Stimulated activated effector memory CD8-positive, alpha-beta T cell treated with anti-CD3 and anti-CD28 coated beads, Interleukin-12 subunit alpha, Interleukin-12 subunit beta, amount 100 ng/mL, for 72 hours (primary cell): ENCODE measurements around the gene ARHGAP26.
"Not testable (repeated sequence)": the region's sequence is repeated elsewhere in the genome, so short reads cannot be mapped to it uniquely, and the experiment has no call there.

Source experiments
- ATAC-seq: fragments of 150-1000 bp; cut with Tn5 transposase; 2 replicates; pipeline ENCODE4 v1.10.0; 2021
- DNase-seq, 2 donors: peaks; one replicate each; pipeline ENCODE4 v3.0.0; 2021 to 2022; ENCODE audit warnings: low spot score in 2 of 2
- H3K27ac Mint-ChIP-seq: one replicate; pipeline ENCODE4 v1.8.0; 2022; ENCODE audit warnings: mild to moderate bottlenecking, mixed read lengths
- H3K36me3 Mint-ChIP-seq: one replicate; pipeline ENCODE4 v1.8.0; 2022; ENCODE audit warnings: mild to moderate bottlenecking, mixed read lengths
- H3K4me1 Mint-ChIP-seq: one replicate; pipeline ENCODE4 v1.8.0; 2022; ENCODE audit warnings: mixed read lengths
- H3K4me3 Mint-ChIP-seq: one replicate; pipeline ENCODE4 v1.8.0; 2022; ENCODE audit warnings: mild to moderate bottlenecking, mixed read lengths
- H3K9me3 Mint-ChIP-seq: one replicate; pipeline ENCODE4 v1.8.0; 2022; ENCODE audit warnings: mixed read lengths

ARHGAP26 gene

DNA sequence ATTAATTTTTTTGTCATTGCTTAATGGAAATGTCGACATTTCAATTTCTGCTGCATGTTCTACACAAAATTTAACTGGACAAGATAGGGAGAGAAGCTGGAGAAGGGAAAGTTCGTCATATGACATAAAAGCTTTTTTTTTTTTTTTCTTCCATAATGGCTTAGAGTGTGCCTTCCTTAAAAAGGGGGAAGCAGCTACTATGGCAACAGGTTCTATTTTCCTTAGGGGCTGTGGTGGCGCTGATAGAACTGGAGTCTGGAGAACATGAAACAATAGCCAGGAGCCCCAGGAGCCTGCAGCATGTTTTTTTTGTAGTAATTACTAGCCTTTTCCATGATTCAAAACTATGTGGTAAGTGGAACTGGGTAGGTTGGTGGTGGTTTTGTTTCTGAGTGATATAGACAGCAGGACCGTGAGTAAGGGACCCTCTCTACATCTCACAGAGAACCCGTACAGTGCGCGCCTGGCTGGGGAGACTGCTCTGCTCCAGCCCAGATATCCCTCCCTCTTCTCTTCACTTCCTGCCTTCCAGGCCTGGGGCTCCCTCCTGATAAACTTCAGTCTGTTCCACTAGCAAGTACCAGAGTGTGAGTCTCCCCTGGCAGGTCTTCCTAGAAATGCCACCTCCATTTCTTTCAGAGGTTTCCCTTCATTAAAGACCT, 331.7 kb downstream of the ARHGAP26 start:
- peak overlapping the region; percentile 84 for H3K27ac Mint-ChIP-seq
- H3K9me3 Mint-ChIP-seq, result no peaks in the 10 kb centered on the region
- H3K36me3 Mint-ChIP-seq, result peaks cover 20% of the 10 kb centered on the region
- peak in 1 of 2 donors; percentile 19 for DNase-seq
- peak overlapping the region; percentile 37 for H3K4me3 Mint-ChIP-seq
- peaks cover 50% of the 10 kb centered on the region for H3K4me1 Mint-ChIP-seq
- ATAC-seq, result peak; percentile 96

DNA sequence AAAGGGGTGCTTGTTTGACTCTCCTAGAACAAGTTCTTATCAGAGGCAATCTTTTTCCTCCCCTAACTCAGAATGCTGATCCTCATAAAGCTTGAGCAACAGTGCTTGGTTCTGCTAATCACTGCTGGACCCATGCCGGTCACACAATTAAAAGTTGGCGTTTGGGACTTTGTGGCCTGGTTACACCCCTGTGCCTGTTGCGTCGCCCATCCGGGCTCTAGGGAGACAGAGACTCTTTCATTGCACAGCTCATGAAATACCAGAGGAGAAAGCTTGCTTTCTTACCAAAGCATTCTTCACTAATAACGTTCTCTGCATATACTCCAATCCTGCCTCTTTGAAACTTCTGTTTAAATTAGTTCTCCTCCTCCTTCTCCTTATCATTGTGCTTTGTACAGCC, 332.2 kb downstream of the ARHGAP26 start:
- Mint-ChIP-seq H3K36me3 (peaks cover 18% of the 10 kb centered on the region), H3K9me3 (no peaks in the 10 kb centered on the region), H3K27ac (peak overlapping the region; percentile 84), H3K4me3 (peak overlapping the region; percentile 37), H3K4me1 (peaks cover 50% of the 10 kb centered on the region)
- no peak for ATAC-seq
- DNase-seq, result no peak

DNA sequence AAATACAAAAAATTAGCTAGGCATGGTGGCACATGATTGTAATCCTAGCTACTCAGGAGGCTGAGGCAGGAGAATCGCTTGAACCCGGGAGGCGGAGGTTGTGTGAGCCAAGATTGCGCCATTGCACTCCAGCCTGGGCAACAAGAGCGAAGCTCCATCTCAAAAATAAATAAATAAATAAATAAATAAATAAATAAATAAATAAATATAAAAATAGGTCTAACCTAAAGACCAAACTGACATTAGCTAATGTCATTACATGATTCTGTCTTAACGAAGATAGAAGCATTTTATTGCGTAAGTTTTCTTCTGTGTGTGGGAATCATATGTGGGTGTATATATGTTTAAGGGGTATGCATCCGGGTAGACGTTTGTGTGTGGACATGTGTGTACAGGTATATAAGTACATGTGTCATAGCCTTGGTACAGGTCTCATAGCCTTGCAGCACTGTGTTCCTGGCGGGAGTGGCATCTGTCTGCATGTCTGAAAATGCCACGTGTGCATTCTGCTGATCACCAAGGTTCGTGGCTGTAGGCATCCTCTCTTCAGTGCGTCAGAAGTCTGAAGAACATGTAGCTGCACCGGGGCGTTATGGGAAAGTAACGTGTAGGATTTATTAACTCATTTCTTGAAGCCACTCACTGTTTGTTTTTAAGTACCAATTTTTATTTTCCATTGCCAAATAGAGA, 335.2 kb downstream of the ARHGAP26 start:
- Mint-ChIP-seq H3K9me3 (no peaks in the 10 kb centered on the region), H3K27ac (peak overlapping the region; percentile 5), H3K36me3 (peaks cover 15% of the 10 kb centered on the region), H3K4me3 (no peak overlapping the region), H3K4me1 (peaks cover 56% of the 10 kb centered on the region)
- DNase-seq, result no peak
- peak; percentile 51 for ATAC-seq

DNA sequence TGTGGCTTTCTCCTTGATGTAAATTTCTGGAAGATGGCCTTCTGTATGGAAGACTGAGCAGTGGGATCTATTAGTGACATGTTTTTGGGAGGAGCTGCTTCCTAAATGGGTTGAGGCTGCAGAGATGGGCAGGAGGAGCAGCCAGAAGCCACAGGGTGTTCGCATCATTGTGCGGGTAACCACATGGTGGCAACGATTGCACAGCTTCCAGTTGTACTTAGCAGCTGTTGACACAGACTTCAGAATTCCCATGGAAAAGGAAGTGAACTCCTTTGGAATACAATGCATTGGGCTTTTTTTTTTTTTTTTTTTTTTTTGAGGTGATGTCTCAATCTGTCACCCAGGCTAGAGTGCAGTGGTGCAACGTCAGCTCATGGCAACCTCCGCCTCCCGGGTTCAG, 336.0 kb downstream of the ARHGAP26 start:
- Mint-ChIP-seq H3K4me3 (no peak overlapping the region), H3K4me1 (peaks cover 48% of the 10 kb centered on the region), H3K27ac (peak overlapping the region; percentile 5), H3K9me3 (no peaks in the 10 kb centered on the region), H3K36me3 (peaks cover 15% of the 10 kb centered on the region)
- ATAC-seq (no peak), DNase-seq (no peak)

DNA sequence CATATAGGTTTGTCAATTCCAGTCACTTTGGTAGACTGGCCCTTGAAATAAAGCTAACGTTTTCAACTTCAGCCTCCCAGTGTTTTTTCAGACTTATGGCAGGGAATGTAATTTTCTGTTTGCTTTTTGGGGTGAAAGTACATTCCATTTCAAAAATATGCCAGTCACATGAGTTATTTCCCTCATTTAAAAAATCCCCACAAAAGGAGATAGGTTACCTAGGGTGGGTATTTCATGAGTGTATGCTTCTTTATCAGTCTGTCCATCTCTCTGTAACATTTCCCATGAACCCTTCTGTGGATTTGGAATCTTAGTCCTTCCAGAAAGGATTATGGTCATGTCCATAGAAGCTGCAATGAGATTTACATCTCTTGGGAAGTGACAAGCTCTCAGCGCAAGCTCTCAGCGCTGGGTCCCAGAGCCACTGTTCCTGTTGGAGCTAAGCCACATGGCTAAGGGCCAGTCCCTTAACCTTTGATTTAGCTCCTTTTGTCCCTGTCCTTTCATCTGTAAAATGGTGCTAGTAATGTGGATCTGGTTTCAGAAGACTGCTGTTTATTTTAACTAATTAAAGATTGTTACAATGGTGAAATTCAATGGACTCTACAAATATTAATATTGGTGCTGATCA, 338.4 kb downstream of the ARHGAP26 start:
- no peaks in the 10 kb centered on the region for H3K9me3 Mint-ChIP-seq
- H3K4me3 Mint-ChIP-seq, result no peak overlapping the region
- H3K4me1 Mint-ChIP-seq, result peaks cover 31% of the 10 kb centered on the region
- ATAC-seq (no peak), DNase-seq (no peak)
- peaks cover 6% of the 10 kb centered on the region for H3K36me3 Mint-ChIP-seq
- H3K27ac Mint-ChIP-seq, result no peak overlapping the region

DNA sequence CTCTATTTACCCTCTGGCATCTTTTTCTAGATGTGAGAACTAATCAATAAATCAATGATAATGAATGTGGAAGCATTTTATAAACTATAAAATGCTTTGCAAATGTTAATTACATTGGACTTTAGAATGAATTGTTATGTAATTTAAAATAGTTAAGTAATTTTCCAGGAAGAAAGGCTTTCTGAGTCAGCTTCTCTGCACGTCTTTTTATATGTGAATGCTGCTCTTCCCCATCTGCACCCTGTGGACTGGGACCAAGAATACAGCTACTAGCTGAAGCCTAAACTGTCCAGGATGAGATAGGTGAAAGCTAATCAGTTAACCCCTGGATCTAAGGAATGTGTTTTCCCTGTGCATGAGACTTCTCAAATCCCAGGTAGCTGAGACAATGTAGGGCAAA, 340.4 kb downstream of the ARHGAP26 start:
- ATAC-seq, result no peak
- H3K9me3 Mint-ChIP-seq, result no peaks in the 10 kb centered on the region
- no peak overlapping the region for H3K27ac Mint-ChIP-seq
- no peak for DNase-seq
- H3K4me3 Mint-ChIP-seq, result no peak overlapping the region
- H3K4me1 Mint-ChIP-seq, result peaks cover 46% of the 10 kb centered on the region
- H3K36me3 Mint-ChIP-seq, result peaks cover 6% of the 10 kb centered on the region

DNA sequence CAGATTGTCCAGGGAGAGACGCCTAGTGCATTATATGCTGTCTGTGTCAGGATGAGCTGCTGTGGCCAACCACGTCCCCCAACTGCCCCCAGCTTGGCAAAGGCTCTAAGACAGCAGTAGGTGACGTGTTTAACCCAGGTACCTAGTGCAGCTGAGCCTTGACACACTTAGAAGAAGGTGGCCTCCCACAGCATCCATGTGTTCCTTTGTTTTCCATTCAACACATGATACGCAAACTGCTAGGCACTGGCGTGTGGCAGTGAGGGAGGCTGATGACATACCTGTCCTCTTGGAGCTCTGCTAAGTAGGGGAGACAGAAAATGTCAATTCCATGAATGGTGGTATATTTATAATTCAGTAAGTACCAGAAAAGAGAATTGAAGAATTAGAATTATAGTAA, 341.6 kb downstream of the ARHGAP26 start:
- Mint-ChIP-seq H3K4me1 (peaks cover 41% of the 10 kb centered on the region), H3K9me3 (no peaks in the 10 kb centered on the region), H3K4me3 (no peak overlapping the region), H3K27ac (no peak overlapping the region), H3K36me3 (peaks cover 2% of the 10 kb centered on the region)
- no peak for DNase-seq
- no peak for ATAC-seq

DNA sequence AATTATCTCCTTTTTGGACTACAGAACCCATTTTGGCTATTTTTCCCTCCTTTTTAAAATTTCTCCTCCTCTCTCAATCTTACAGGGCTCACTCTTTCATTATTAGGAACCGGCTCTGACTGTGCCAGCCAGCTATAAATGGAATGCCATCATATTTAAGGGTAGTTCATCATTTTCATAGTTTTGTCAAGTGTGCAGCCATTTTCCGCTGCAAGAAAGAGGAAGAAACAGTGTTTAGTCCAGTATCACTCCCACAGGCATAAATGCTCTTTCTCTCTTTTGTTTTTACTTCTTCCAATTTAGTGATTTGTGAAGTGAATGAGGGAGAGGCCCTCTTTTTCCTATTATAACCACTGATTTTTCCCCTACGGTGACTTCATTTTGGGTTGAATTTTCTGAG, 343.3 kb downstream of the ARHGAP26 start:
- H3K4me3 Mint-ChIP-seq, result no peak overlapping the region
- no peaks in the 10 kb centered on the region for H3K9me3 Mint-ChIP-seq
- no peaks in the 10 kb centered on the region for H3K36me3 Mint-ChIP-seq
- DNase-seq, result no peak
- no peak for ATAC-seq
- peaks cover 49% of the 10 kb centered on the region for H3K4me1 Mint-ChIP-seq
- peak overlapping the region; percentile 32 for H3K27ac Mint-ChIP-seq

DNA sequence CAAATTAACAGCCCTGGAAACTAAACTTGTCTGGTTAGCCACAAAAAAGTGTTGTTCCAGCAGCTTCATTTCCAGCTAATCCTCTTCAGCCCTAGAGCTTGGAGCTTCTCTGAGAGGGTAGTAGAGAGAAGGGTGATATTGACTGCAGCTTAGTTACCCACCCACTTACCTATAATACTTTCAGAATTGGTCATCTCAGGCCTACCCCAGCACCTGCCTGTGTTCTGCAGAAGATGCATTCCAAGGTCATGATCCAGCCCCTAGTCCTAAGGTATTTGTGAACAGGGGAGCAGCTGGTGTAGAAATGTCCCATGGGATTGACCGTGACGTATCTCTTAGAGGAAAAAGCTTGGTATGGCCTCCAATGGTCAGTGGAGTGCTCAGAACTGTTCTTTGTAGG, 344.3 kb downstream of the ARHGAP26 start:
- H3K4me1 Mint-ChIP-seq, result peaks cover 54% of the 10 kb centered on the region

DNA sequence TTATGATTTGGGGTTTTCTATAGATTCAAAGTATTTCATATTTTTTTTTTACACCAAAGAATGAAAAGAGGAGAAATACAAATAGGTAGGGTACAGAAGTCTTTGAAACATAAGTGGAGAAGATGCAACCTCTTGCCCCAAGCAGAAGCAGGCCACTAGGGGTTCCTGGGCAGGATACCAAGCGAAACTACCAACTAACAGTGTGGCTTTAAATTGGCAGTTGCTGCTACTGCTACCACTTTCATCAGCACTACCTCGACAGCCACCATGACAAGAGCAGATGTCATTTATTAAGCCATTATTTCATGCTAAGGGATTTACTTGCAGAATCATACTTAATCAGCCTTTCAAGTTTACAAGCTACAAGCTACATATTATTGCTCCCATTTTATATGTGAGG, 345.2 kb downstream of the ARHGAP26 start:
- H3K4me3 Mint-ChIP-seq, result no peak overlapping the region
- DNase-seq (peak in 1 of 2 donors; percentile 6), ATAC-seq (no peak)
- peaks cover 55% of the 10 kb centered on the region for H3K4me1 Mint-ChIP-seq
- H3K27ac Mint-ChIP-seq, result no peak overlapping the region
- no peaks in the 10 kb centered on the region for H3K9me3 Mint-ChIP-seq
- H3K36me3 Mint-ChIP-seq, result no peaks in the 10 kb centered on the region

More for the DNA sequence above, 344.3 kb downstream of the ARHGAP26 start:
- no peaks in the 10 kb centered on the region for H3K36me3 Mint-ChIP-seq
- DNase-seq (no peak), ATAC-seq (no peak)
- H3K9me3 Mint-ChIP-seq, result no peaks in the 10 kb centered on the region
- no peak overlapping the region for H3K27ac Mint-ChIP-seq
- no peak overlapping the region for H3K4me3 Mint-ChIP-seq

DNA sequence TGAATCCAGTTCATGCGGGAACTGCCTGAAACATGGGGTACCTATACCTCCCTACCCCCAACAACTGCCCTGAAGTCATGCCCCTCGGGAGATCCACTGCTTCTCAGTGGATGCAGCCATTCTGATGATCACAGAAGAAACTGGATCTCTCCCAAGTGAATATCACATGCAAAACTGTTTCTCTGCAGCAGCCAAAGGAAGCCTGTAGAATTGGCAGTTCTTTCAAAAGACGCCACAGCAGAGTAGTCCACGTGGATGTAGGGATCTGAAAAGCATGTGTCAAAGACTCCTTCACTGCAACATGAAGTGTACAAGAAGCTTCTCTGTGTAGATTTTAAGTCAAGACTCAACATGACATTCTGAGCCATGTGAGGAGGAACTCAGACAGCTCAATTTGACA, 346.6 kb downstream of the ARHGAP26 start:
- H3K27ac Mint-ChIP-seq, result peak overlapping the region; percentile 43
- peaks cover 69% of the 10 kb centered on the region for H3K4me1 Mint-ChIP-seq
- no peaks in the 10 kb centered on the region for H3K9me3 Mint-ChIP-seq
- H3K36me3 Mint-ChIP-seq, result peaks cover 8% of the 10 kb centered on the region
- ATAC-seq, result no peak
- no peak overlapping the region for H3K4me3 Mint-ChIP-seq
- no peak for DNase-seq

DNA sequence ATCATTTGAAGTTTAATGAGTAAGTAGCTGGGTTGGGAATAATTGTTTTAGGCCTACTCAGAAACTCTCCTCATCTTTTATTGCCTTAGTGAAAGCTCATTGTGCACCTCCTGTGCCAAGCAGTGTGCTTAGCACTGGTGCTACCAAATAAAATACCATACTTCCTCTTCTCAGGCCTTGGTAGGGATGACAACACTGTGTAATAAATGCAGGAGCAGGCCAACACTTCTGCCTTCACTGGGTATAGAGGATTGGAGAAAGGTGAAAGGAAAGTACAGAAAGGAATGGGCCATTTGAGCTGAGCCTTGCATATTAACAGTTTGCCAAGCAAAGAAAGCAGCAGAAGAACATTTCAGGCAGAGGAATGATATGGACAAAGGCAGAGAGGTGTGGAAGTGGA, 347.6 kb downstream of the ARHGAP26 start:
- Mint-ChIP-seq H3K36me3 (peaks cover 17% of the 10 kb centered on the region), H3K4me1 (peaks cover 79% of the 10 kb centered on the region), H3K27ac (peak overlapping the region; percentile 62), H3K9me3 (no peaks in the 10 kb centered on the region), H3K4me3 (no peak overlapping the region)
- ATAC-seq (no peak), DNase-seq (no peak)

DNA sequence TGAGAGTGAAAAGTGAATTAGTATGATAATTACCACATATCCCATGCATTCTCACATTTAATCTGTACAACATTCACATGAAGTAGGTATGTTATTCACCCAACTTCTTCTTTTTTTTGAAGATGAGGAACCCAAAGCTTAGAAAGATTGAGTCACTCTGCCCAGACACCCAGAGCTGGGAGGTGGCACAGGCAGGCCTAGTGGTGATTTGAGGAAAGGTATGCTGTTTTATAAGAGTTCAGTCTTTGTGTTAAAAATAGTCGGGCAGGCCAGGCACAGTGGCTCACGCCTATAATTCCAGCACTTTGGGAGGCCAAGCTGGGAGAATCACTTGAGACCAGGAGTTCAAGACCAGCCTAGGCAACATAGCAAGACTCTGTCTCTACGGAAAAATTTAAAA, 348.0 kb downstream of the ARHGAP26 start:
- Mint-ChIP-seq H3K4me3 (no peak overlapping the region), H3K27ac (peak overlapping the region; percentile 62), H3K9me3 (no peaks in the 10 kb centered on the region), H3K36me3 (peaks cover 19% of the 10 kb centered on the region), H3K4me1 (peaks cover 81% of the 10 kb centered on the region)
- DNase-seq (no peak), ATAC-seq (peak; percentile 62)

DNA sequence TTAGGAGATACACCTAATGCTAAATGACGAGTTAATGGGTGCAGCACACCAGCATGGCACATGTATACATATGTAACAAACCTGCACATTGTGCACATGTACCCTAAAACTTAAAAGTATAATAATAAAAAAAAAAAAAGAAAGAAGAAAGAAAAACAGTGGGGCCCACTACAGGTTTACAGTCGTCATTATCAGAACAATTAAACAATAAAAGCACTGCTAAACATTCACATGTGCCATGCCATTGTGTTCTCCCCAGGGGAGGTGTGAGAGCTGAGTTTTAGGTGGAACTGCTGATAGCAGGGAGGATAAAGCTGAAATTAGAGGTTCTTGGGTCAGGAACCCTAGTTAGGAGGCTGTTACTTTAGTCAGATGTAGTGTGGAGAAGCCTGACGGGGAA, 348.6 kb downstream of the ARHGAP26 start:
- Mint-ChIP-seq H3K36me3 (peaks cover 19% of the 10 kb centered on the region), H3K4me1 (peaks cover 75% of the 10 kb centered on the region), H3K4me3 (peak overlapping the region; percentile 12), H3K27ac (peak overlapping the region; percentile 62)
- H3K9me3 Mint-ChIP-seq, DNase-seq, ATAC-seq: not testable (repeated sequence)

DNA sequence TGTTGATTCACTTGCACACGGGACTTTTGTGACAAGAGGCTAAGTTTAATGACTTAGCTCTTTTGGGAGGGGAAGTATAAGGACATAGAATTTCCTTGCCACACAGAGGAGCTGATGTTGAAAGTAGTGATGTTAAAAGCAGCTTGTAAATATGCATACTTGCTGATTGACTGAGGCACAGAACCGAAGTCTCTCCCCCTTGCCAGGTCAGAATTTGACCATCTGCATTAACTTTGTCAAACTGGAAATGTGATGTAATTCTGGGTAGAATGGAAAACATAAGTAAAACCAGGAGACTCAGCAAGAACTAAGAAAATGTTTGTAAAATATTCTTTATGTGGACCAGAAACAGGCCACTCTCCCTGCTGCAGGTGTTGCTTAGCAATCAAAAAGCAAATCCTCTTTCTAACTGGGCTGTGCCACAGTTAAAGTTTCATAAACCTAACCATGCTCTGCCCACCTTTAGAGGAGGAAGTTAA, 349.2 kb downstream of the ARHGAP26 start:
- no peaks in the 10 kb centered on the region for H3K9me3 Mint-ChIP-seq
- peaks cover 19% of the 10 kb centered on the region for H3K36me3 Mint-ChIP-seq
- DNase-seq (no peak), ATAC-seq (peak; percentile 57)
- peaks cover 75% of the 10 kb centered on the region for H3K4me1 Mint-ChIP-seq
- H3K4me3 Mint-ChIP-seq, result peak overlapping the region; percentile 12
- peak overlapping the region; percentile 15 for H3K27ac Mint-ChIP-seq
